Activated CD4-positive, alpha-beta T cell treated with anti-CD3 and anti-CD28 coated beads, Interleukin-2, amount 50 U/mL, for 48 hours (primary cell): Measurements from ENCODE around the gene RAE1.
"Not testable (repeated sequence)": the region's sequence is repeated elsewhere in the genome, so short reads cannot be mapped to it uniquely, and the experiment has no call there.

Source experiments
- DNase-seq, 2 experiments: peaks; one replicate each; pipeline ENCODE4 v3.0.0-alpha.2; 2020

Gene RAE1

DNA sequence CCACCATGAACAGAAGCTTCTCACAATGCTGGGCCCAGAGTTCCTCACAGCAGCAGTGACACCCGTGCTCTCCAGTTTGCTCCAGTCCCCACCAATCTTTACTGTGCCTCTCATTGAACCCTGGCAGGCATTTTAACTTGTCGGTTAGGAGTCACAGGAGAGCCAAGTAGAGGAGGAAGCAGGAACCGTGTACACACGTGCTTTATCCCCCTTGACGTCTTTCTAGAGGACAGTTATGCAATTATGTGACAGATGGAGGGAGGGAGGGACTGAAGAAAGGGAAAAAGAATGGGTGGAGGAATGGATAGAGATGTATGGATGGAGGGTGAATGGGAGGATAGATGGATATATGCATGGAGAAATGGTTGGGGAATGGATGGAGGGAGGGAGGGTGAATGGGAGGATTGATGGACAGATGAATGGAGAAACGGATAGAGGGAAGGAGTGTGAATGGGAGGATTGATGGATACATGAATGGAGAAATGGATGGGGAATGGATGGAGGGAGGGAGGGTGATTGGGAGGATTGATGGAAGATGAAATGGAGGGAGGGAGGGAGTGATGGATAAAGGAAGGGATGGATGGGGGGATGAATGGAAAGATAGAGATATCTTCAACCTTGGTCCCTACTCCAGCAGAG is 66.1 kb downstream of the RAE1 start:
- DNase-seq: no peak

DNA sequence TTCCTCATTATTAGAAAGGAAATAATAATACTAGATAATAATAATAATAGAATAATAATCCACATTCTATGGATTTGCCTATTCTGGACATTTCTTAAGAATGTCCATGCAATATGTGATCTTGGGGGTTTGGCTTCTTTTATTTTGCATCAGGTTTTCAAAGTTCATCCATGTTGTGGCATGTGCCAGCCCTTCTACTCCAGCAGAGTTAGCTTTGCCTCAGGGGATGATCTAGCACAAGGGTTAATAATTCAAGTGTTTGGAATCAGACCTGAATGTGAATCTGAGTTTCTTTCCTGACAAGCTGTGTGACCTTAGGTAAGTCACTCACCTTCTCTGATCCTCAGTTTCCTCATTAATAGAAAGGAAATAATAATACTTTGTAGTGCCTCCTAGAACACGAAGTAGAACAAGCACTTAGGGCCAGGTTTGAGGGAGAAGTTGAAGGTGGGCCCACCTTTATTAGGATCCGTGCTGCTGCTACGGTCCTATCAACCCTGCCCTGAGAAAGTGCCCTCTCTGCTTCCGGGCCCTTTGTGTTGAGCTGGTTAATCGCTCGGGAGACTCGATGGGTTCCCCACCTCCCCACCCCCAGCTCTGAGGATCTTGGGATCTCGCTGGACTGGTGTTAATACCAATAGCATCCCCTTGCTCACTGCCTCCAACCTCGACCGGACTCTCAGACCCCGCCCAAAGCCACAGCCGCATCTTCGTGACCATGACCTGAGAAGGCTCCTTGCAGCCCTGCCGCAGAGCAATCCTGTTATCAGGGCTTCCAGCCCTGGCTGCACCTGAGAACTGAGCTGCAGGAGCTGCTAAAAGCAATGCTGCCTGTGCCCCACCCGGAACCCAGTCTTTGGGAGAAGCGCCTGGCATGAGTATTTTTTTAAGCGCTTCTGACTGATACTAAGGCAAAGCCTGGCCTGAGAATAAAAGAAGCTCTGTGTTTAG is 67.0 kb downstream of the RAE1 start:
- DNase-seq: no peak

DNA sequence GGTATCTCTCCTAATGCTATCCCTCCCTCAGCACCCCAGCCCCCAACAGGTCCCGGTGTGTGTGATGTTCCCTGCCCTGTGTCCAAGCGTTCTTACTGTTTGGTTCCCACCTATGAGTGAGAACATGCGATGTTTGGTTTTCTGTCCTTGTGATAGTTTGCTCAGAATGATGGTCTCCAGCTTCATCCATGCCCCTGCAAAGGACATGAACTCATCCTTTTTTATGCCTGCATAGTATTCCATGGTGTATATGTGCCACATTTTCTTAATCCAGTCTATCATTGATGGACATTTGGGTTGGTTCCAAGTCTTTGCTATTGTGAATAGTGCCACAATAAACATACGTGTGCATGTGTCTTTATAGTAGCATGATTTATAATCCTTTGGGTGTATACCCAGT is 68.4 kb downstream of the RAE1 start:
- DNase-seq: not testable (repeated sequence)

DNA sequence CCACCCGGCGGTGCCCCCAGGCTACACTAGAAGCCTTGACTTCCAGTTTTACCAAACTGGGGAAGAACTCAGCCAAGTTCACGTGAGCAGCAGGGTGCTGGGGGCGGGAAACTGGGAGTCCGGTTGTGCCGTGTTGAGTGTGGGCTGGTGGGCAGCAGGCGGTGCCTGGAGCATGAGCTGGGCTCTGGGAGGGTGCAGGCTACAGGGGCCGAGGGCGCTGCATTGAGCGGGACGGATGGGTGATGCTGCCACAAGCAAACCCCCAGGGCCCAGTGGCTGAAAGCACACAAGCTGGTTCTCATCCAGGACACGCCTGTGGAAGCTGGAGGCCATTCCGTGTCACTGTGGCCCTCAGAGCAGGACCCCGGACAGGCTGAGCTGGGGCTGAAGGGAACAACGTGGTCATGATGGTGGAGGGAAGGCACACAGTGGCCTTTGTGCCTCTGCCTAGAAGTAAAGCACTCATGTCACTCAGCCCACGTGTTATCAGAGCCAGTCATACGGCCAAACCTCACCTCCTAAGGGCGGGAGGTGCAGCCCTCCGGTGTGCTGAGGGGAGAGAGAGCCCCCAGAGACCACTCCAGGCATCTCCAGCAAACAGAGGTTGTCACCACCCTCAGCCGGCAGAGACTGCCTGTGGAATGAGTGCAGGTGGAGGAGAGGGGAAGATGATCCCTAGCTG is 69.7 kb downstream of the RAE1 start:
- DNase-seq: no peak

DNA sequence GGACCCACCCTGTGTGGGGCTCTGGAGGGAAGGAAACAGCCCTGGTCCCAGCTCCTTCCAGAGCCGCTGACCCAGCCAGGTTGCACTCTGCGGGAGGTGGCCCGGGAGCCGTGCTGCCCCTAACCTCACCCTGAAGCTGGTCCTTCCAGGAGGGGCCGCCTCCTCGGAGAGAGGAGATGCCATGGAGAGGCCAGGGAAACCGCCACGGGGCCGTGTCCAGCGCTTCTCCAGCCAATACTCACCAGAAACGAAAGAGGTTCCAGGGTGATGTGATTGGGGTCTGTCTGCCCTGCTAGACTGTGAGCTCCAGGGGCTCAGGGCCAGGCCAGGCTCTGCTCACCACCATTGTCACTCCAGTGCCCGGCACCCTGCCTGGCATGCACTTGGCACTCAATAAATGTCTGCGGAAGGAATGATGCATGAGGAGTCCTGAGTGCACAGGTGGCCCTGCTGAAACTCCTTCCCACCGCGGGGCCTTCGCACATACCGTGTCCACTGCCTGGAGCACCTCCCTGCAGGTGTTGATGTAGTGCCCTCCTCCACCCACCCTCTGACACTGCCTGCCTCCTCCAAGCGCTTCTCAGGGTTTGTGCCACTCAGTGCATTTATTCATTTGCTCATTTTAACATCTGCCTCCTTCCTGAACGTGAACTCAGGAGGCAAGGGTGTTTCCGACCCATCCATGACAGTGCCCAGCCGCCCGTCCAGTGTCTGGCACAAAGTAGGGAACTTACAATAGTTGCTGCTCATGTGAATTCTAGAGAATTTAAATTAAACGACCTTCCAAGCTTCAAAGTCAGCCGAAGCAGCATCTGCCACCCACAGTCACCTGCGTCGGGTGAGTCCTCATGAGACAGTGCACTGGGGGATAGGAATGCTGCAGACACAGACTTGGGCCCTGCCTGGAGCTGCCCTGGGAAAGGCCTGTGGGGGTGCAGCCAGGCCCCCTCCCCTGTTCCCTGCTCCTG is 70.5 kb downstream of the RAE1 start:
- DNase-seq: no peak

DNA sequence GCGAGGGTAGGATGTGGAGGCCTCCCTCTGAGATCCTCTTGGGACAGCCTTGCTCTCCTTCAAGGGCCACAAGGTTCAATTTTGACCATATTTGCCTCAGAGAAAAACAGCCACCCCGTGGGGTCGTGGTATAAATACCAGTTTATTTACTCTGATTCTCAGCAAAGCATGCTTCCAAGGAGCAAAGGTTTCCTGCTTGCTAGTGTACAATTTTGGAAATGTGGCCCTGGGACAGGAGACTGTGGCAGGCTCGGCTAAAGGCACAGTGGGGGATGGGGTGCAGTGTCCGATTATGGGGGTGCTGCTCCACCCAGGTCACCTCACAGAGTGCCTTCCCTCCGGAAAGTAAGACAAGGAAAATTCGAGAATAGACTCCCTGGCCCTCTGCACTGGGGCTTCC is 71.2 kb downstream of the RAE1 start:
- DNase-seq: no peak

DNA sequence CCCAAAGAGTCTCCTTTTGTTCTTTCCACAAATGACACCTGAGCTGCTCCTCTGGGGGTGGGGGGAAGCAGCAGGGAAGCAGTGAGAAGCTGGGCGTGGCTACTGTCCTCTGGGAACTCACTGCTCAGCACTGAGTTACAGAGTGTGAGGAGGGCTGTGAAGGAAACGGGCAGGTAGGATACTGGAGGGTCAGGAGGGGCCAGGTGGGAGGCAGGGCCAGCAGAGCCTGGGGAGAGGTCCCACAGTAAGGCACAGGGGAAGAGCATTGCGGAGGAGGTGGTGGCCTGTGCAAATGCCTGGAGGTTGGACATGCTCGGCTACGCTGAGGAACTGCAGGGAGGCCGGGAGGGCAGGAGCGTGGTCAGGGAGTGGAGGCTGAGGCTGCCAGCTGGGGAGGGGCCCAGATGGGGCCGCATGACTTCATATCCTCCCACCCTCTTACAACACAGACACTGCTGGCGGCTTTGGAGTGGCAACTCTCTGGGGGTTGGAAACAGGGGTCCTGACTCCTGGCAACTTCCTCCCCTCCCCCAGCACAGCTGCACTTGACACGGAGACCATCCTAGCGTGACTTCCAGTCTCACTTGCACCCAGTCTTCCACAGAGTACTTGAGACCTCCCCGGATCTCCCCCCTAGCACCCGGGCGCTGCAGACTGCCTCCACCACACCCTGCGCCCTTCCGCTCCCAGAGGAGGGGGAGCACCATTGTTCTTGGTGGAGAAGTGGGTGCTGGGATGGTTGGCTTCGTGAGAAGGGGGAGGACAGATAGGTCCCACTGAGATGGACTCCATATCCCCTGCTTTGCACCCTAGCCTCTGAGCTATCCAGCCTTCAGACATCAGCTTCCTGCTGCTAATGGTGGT is 74.3 kb downstream of the RAE1 start:
- no peak for DNase-seq

DNA sequence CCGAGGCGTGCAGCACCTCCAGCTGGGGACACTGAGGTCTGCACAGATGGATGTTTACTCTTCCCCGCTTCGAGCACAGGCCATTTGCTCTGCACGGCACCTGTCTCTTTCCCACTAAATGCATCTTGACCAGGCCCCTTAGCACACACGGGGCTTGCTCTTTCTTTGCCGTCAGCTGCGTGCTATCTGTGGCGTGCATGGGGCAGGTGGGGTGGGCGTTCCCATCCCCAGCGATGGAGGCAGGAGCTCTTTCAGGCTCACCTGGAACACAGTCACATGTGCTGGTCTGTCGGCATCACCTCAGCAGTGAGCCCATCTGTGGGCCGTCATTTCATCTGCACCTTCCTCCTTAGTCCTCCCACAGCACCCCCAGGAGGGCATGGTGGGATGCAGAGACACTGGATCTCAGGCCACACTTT is 75.2 kb downstream of the RAE1 start:
- DNase-seq: no peak

DNA sequence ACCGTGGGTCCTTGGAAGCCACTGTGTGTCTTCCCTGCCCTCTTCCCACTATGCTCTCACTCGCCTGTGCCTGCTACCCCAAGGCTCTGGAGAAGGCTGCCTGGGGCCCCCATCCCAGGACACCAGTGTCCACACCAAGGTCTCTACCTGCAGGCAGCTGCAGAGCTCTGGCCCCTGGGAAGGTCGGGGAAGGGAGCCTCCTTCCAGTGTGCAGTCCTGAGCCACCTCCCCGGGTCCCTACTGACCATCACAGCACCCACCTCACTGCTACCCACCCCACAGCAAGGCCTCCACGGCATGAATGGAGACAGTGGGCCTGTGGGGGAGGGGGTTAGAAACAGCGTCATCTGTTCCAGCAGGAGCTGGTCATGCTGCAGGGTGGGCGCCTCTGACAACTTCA is 75.8 kb downstream of the RAE1 start:
- no peak for DNase-seq

DNA sequence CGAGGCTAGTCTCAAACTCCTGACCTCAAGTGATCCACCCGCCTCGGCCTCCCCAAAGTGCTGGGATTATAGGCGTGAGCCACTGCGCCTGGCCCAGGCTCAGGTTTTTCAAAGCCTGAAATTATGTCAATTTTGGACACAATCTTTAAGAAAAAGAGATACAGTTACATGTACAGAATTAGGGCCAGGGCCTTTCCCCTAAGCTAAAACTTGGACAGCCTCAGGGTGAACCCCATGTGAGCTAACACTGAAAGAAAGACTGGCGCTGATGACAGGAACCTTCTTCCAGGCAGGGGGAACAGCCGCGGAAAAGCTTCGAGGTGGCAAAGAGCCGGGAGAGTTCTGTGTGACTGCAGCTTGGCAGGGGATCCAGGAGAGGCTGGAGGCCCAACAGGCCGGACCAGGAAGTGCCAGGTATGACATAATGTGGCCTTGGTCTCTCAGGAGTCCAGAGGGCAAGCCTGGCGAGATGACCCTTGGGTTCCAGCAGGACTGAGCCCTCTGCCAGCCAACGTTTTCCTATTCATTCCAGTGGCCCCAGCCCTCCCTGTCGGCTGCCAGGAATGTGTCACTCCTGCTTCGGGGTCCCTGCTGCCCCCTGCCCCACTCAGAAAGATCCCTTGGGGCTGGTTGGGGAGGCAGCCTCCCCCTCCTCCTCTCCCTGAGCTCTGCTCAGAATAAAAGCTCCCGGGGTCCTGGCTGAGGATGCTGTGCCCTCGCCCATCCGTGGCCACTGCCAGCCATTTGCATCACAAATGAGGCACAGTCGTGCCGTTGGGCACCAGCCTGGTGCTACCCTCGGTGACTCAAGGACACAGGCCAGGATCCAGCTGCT is 77.5 kb downstream of the RAE1 start:
- DNase-seq: no peak
